NCI-H1436 (cell line): ENCODE data around the gene STXBP6.
"Not testable (repeated sequence)": the region's sequence is repeated elsewhere in the genome, so short reads cannot be mapped to it uniquely, and the experiment has no call there.

Experiments
- DNase-seq: peaks from one replicate; lab custom pipeline; 2025; lab: John Stamatoyannopoulos, UW

Gene STXBP6

GRCh38 chr14:24986206-24986893 lies 63.6 kb downstream of the STXBP6 start:
- DNase-seq, result no peak

DNA sequence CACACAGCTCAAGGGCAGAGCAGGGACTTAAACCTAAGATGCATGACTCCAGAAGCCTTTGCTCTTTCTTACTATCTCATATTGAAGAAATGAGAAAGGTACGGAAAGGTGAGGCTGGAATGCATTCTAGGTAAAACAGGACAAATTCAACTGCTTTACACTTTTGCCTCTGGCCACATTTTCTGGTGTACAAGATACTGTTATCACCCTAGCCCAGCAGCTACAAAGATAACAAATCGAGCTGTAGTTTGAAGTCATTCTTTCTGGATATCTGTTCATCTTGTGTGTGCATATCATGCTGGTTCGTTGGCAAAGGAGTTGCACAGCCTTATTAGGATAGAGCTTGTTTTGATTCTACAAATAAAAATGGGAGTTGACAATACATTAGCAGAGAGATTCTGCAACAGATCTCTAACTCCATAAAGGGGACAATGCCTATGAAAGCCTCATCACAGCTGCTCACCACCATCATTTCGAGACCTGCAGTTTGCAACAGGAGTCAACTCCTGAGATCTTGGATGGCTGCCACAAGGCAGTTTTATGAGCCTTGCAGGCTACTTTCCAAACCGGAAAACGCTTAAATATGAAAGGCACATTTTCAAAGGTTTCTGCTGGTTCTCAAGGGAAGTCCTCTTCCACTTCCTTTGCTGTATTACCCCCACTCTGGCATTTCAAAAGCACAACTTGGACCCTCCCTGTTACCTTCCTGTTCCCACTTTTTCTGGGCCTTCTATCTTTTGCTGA lies 64.9 kb downstream of the STXBP6 start:
- DNase-seq, result no peak

- no peak for DNase-seq
Measured at GRCh38 chr14:24982472-24983155, 67.3 kb downstream of the STXBP6 start.

DNA sequence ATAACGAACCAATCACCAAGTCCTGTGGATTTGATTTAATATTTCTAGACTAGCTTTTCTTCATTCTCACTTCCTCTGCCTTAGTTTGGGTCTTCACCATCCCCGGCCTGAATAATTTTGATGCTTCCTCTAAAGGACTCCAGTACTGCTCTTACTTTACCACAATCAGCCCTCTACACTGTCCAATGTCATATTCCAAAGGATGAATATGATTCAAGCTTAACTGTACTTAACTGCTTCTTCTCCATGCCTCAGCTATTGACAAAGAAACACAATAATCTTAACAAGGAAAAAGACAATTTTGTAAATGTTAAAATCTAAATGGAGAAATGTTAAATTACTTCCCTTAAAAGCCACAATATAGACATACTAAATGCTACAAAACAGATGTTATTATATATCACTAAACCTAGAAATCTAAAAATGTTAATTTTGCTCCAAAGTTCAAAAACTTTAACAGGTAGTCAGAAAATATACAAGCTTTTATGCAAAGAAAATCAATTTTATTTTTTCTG lies 70.2 kb downstream of the STXBP6 start:
- DNase-seq, result no peak

- DNase-seq, result no peak
Measured at GRCh38 chr14:24978862-24979724, 70.9 kb downstream of the STXBP6 start.

- no peak for DNase-seq
Measured at GRCh38 chr14:24976602-24977001, 73.3 kb downstream of the STXBP6 start.

DNA sequence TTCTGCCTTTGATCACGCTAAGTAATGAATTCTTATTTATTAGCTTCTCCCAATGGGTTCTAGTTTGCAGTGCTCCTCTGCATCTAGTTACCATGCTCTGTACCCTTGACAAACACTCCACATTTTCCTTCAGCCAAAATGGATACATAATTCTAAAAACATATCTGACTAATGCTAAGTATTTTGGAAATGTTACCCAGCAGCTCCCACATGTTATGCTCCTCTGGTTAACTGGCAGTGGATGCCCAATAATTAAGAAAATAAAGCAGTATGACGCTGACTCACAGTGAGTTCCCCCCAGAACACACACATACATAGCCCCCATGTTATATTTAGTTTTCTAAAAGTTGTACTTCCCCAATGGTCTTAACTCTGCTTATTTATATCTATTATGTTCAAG lies 74.6 kb downstream of the STXBP6 start:
- DNase-seq, result no peak

DNA sequence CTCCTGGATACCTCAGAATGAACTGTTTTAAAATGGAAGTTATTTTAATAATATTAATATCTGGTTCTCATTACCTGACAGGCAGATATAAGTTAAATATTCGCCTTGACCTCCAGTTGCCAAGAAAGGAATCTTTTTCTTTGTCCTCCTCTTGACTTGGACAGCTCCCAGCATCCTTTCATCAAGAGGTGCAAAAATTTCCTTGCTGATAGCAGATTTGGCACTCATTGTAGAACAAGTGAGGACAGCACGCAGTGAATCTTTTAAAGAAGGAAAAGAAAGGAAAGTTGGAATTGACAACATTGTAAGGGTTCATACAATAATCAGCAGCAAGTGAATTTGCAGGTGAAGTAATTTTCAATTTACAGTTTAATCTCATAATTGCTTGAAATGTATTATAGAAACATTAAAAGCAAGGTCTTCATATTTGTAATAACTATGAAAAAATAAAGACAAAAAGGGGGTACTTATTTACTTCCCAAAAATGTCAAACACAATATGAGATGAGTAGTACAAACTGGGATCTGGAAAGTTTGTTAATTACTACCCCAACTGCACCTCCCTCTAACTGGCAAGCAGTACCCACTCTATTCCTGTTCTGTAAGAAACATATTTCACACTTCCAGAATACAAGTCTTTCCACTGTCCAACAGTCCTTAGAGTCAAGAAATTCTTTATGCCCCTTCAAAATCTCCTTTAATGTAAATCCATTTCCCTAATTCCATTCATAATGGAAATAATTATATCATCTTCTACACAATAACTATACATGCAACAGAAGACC lies 75.2 kb downstream of the STXBP6 start:
- DNase-seq, result no peak

DNA sequence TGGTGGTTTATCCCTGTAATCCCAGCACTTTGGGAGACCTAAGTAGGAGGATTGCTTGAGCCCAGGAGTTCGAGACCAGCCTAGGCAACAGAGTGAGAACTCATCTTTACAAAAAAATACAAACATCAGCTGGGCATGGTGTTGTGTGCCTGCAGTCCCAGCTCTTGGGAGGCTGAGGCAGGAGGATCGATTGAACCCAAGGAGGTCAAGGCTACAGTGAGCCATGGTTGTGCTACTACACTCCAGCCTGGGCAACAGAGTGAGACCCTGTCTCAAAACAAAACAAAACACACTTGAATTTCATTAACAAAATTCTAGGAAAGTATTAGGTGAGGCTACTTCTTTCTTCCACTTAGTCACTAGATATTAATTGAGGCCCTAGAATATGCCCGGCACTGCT lies 77.1 kb downstream of the STXBP6 start:
- no peak for DNase-seq

GRCh38 chr14:24971255-24971654 lies 78.7 kb downstream of the STXBP6 start:
- DNase-seq, result no peak

DNA sequence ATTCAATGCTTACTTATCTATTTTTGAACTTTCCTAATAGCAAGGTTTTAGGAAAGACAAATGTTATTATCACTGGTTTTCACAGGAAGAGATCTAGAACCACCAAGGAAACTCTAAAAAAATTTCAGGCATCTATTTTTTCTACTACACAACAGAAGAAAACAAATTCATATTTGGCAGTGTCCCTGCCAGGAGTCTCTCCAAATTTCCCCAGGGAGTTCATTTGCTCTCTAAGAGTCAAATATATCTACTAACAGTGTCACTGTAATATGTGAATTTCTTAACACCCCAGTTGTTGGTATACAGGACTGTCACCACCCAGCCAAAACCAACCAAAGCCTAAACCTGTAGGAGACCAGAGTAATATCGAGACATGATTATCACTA lies 83.4 kb downstream of the STXBP6 start:
- no peak for DNase-seq

DNA sequence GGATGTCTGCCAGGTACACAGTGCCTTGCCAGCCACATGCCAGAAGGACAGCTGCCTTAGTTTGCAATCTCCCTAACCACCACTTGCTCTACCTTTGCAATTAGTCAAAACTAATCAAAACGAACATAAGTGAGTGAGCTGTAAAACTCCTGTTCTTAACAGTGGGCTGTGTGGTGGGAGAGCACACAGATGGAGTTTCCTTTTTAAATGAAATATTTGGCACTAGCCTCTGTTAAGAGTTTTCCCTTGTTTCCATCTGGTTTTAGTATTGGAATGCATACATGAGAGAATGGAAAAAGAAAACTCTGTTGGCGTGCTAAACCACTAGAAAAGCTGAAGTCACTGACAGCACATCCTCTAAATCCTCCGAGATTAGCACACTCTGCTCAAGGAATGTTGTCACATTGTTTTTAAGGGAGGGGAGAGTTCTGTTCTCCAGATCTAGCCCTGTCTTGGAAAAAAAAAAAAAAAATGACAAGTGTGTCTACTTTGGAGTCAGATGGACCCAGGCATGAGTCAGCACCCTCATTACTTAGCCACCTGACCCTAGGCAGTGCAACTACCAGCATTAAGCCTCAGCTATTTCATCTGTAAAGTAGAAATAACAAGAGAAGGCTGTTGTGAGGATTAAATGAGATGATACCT lies 83.9 kb downstream of the STXBP6 start:
- no peak for DNase-seq

- no peak for DNase-seq
Measured at GRCh38 chr14:24965578-24965933, 84.4 kb downstream of the STXBP6 start.

DNA sequence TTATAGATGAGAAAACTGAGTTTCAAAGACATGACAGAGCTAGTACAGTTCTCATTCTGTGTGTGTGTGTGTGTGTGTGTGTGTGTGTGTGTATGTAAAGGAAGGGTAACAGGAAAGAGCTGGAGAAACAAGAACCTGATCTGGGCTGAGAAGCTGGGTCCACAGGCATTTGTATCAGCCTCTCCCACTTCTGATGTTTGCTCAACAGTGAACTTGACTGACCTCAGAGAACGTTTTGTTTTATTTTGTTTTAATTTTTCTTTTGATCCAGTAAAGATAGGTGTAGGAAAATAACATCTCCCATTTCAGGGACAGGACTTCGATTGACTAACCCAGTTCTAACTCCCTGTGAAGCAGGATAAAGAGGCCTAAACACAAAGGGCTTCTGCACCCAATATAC lies 85.4 kb downstream of the STXBP6 start:
- no peak for DNase-seq

DNA sequence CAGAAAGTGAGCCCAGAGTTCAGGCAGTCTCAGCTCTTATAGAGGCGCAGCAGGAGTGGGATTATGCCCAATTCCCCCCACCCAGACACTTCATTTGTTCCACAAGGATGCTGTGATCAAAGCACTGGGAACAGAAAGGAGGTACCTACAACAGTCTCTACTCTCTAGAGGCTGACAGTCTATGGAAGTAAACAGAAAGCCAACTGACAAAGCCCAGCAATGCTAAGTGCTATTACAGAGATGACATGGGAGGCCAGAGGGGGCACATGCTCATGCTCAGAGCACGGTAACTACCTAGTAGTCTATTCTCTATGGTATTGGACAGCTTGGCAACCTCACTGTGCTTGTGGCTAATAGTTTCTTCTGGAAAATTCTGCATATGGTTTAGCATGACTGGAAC lies 85.9 kb downstream of the STXBP6 start:
- DNase-seq, result no peak

DNA sequence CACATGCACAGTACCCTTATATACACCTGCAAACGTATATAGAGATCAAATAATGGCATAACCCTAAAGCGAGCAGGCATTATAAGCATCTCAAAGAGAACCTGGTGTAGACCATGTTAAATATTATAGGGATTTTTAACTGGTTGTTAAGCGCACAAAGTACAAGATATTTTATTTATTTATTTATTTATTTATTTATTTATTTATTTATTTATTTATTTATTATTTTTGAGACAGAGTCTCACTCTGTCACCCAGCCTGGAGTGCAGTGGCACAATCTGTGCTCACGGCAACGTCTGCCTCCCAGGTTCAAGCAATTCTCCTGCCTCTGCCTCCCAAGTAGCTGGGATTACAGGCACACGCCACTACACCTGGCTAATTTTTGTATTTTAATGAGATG lies 87.8 kb downstream of the STXBP6 start:
- not testable (repeated sequence) for DNase-seq

- no peak for DNase-seq
Measured at GRCh38 chr14:24960816-24961215, 89.1 kb downstream of the STXBP6 start.

DNA sequence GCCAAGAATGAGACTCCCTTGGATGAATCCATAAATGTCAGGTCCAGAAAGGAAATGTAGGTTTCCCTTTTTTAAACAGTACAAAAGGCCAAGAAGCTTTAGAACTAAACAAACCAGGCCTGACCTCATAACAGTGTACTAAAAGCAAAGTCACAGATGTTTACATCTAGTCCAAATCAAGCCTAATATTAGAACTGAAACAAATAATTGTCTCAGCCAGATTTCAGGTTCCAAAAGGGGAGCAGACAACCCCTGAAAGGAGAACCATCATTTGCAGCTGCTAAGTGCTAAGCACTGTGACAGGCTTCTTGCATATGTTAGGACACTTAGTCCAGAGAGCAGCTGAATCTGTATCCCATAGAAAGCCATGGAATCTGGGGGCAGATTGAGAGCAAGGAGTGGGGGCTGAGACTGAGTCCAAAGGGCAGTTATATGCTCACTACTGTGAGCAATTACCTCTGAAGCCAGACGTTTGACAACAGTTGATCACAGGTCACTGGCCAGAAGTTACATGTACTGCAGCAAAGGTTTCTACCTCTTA lies 90.1 kb downstream of the STXBP6 start:
- no peak for DNase-seq

- no peak for DNase-seq
Measured at GRCh38 chr14:24958271-24958670, 91.7 kb downstream of the STXBP6 start.

GRCh38 chr14:24957814-24958213 lies 92.1 kb downstream of the STXBP6 start:
- no peak for DNase-seq

DNA sequence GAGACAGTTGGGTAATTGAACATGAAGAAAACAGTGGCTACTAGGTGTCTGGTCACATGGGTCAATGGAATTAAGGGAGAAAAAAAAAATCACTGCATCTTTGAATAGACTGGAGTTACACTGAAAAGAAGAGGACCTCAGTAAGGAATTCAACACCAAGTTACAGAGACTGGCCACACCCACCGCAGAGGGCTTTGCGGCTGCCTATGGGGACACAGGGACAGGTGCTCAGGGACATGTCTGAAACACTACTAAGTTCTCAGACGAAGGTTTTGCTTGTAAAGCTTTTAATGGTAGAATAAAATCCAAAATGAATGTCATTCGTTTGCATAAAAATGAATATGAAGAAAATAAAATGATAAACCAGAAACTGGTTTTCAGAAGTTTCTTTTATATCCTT lies 93.8 kb downstream of the STXBP6 start:
- DNase-seq, result no peak
